SHP77 treated with DMSO at 0.1 percent for 48 hours (cell line): ENCODE results near the gene SLC22A17.
A peak's percentile ranks its signal among the peaks of the same experiment; 100 is the strongest.

Experiments used
- DNase-seq: peaks from one replicate; lab custom pipeline; 2025; lab: John Stamatoyannopoulos, UW

Gene SLC22A17

GRCh38 chr14:23381871-23382270, 29.2 kb upstream of the SLC22A17 start:
- no peak for DNase-seq

- no peak for DNase-seq
These were observed 28.3 kb upstream of the SLC22A17 start for GRCh38 chr14:23380976-23381375.

GRCh38 chr14:23380197-23380914, 27.7 kb upstream of the SLC22A17 start:
- DNase-seq: no peak

- DNase-seq: peak; percentile 6
These were observed 26.9 kb upstream of the SLC22A17 start for GRCh38 chr14:23379366-23380196.

GRCh38 chr14:23378612-23379220, 26.0 kb upstream of the SLC22A17 start:
- no peak for DNase-seq

GRCh38 chr14:23377573-23378563, 25.2 kb upstream of the SLC22A17 start:
- no peak for DNase-seq

GRCh38 chr14:23377198-23377550, 24.5 kb upstream of the SLC22A17 start:
- no peak for DNase-seq

- no peak for DNase-seq
These were observed 24.0 kb upstream of the SLC22A17 start, which contains the start of gene CMTM5 for GRCh38 chr14:23376482-23377197. Gene CMTM5 (plus strand): TSS chr14:23377046. CDS start chr14:23377252, 206 bp downstream.

- no peak for DNase-seq
These were observed 23.0 kb upstream of the SLC22A17 start for GRCh38 chr14:23375527-23376251.

GRCh38 chr14:23373041-23373440, 20.4 kb upstream of the SLC22A17 start:
- no peak for DNase-seq

- no peak for DNase-seq
These were observed 19.8 kb upstream of the SLC22A17 start, which contains the start of gene IL25 for GRCh38 chr14:23372509-23372908. Gene IL25 (plus strand): TSS chr14:23372809.

GRCh38 chr14:23371865-23372264, 19.2 kb upstream of the SLC22A17 start:
- DNase-seq: no peak

- no peak for DNase-seq
These were observed 17.5 kb upstream of the SLC22A17 start for GRCh38 chr14:23370221-23370620.

- DNase-seq: no peak
These were observed 13.8 kb upstream of the SLC22A17 start for GRCh38 chr14:23366426-23366921.

GRCh38 chr14:23365732-23366425, 13.2 kb upstream of the SLC22A17 start:
- DNase-seq: no peak

GRCh38 chr14:23365036-23365731, 12.5 kb upstream of the SLC22A17 start, which contains the start of gene EFS:
Gene EFS (minus strand): TSS chr14:23365172. CDS start chr14:23365025, 147 bp downstream.
- DNase-seq: no peak

GRCh38 chr14:23364164-23365035, 11.7 kb upstream of the SLC22A17 start:
- no peak for DNase-seq

- no peak for DNase-seq
These were observed 9.5 kb upstream of the SLC22A17 start for GRCh38 chr14:23362200-23362599.
